Effector CD4-positive, alpha-beta T cell (primary cell): ENCODE data around the gene HAGHL.

Experiments used
- DNase-seq: peaks from one replicate; pipeline ENCODE4 v3.0.0-alpha.2; 2020

HAGHL gene

DNA sequence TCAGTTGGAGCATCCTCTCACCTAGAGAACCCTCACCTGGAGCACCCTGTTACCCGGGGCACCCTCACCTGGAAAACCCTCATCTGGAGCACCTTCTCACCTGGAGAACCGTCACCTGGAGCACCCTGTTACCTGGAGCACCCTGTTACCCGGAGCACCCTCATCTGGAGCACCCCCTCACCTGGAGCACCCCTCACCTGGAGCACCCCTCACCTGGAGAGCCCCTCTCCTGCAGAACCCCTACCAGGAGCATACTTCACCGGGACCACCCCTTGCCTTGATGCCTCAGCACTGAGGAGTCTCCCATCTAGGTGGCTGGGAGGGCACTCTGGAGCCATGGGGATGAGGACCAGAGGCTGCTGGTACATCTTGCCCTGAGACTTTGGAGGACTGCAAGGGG, 17.9 kb upstream of the HAGHL start:
- DNase-seq: no peak

DNA sequence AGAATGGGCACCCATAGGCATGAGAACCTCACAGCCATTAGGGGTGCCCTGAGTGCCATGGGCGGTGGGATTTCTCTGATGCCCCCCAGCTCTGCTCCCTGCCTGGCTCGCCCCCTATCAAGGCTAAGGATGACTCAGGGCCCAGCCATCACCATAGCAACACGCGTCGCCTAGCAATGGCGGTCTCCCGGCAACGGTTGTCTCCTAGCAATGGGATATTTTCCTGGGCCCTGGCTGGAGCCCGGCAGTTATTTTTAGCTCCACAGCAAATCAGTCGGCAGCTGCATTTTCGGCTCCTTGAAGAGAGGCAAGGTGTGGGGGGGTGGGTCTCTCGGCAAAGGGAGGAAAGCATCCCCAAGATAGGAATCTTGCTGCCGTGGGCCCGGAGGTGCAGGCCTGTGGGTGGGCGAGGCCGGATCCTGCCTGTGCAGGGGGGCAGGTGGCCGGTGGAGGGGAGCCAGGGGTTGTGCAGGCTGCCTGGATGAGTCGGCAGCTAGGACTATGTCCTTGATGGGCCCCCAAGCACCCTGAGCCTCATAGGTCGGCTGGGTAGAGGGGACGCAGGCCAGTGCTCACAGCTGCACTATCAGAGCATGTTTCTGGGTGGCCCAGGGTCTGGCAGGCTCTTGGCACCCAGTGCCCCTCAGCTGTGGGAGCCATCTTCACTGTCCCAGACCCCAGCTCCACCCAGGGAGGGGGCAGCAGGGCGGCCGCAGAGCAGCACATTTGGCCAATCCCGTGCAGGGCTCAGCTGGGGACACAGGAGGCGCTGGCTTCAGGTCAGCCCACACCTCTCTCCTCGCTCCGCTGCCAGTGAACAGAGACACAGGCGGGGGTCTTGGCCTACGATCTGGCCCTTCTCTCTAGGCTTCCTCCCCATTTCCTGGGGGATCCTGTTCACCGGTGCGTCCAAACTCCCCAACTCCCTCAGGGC, 17.1 kb upstream of the HAGHL start:
- DNase-seq: no peak

DNA sequence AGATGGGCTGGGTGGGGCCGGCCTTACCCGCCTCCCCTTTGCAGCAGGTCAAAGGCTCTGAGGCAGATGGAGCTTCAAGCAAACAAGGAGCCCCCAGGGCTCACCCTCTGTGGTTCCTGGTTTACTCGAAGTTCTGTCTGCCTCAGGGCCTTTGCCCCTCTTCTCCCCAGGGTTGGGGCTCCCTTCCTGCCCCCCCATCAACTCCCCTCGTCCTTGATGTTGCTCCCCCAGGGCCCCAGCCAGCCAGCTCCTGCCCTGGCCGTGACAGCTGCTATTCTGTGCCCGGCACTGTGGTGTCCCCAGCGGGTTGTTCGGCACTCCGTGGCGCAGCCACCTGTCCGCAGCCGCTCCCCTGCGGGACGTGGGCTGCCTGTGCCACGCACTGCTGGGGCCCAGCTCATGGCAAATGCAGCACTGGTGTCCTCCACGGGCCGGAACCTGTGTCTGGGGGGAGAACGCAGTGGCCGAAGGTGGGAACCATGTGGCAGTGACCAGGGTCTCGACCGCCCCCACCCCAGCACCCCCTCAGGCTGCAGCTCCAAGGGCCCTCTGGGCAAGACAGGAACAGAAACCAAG, 16.3 kb upstream of the HAGHL start:
- DNase-seq: no peak

DNA sequence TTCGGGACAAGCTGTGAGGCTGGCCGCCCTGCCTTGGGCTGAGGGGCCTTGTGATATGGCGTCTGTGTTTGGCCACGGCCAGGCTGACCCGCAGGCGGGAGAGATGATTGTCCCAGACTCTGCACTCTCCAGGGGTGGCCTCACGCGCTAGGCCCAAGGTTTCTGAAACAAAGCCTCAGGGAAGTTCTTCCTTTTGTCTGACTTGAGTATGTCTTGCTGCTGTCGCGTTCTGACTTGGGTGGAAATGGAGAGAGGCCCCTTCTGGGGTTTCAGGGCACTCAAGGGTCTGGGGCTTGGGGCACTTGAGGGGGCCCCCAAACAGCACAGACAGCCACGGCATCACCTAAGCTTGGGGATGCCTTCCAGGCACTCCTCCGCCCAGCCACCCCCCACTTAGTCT, 15.8 kb upstream of the HAGHL start:
- DNase-seq: no peak

DNA sequence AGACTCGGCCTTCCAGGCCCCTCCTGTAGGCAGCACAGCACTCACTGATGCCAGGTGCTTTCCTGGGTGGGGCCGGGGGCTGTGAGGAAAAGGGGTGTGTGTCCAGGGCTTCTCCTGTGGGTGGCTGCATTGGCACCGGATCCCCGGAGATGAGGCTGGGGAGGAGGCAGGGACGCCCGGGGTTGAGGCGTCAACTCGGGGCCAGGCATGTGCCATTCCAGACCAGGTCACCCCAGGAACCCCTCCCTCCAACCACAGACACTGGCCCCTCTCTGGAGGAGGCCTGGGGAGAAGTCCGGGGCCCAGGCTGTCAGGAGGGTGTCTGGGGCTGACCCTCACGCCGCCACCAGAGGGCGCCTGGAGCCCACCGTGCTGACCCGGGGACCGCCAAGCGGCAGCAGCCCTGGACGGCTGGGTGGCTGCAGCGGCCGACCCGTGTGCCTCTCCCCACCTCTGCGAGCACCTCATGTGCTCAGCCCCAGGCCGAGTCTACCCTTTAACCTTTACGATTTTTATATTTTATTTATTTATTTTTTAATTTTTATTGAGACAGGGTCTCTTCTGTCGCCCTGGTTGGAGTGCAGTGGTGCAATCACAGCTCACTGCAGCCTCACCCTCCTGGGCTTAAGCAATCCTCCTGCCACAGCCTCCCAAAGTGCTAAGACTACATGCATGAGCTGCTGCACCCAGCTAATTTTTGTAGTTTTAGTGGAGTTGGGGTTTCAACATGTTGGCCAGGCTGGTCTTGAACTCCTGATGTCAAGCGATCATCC, 15.2 kb upstream of the HAGHL start:
- DNase-seq: peak; percentile 78

DNA sequence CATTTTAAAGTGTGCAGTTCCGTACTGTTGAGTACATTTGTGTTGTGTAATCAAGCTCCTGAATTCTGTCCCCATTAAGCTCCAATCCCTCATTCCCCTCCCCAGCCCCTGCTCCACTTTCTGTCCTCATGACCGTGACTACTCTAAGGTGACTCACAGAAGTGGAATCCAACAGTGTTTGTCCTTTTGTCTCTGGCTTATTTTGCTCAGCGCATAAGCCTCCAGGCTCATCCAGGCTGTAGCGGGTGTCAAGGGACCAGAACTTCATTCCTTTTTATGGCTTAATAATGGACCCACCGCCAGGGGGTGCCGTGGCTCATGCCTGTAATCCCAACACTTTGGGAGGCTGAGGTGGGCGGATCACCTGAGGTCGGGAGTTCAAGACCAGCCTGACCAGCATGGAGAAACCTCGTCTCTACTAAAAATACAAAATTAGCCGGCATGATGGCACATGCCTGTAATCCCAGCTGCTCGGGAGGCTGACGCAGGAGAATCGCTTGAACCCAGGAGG, 14.1 kb upstream of the HAGHL start:
- DNase-seq: peak; percentile 38

DNA sequence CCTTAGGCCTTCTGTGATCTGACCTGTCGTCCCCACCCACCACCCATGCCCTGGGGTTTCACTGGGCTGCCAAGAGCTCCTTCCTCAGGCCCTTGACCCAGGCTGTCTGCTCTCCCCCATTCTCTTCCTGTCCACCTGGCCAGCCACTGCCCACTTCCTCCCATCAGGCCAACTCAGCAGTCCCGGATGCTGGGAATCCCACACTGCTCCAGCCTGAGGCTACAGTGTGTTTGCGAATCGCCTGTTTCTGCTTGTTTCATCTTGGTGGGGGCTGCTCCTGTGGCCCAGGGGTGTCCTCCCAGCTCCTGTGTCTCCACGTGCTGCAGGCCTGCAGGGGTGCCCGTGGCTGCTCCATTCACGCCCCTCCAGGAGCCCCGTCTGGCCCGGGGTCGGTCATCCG, 12.8 kb upstream of the HAGHL start:
- no peak for DNase-seq

DNA sequence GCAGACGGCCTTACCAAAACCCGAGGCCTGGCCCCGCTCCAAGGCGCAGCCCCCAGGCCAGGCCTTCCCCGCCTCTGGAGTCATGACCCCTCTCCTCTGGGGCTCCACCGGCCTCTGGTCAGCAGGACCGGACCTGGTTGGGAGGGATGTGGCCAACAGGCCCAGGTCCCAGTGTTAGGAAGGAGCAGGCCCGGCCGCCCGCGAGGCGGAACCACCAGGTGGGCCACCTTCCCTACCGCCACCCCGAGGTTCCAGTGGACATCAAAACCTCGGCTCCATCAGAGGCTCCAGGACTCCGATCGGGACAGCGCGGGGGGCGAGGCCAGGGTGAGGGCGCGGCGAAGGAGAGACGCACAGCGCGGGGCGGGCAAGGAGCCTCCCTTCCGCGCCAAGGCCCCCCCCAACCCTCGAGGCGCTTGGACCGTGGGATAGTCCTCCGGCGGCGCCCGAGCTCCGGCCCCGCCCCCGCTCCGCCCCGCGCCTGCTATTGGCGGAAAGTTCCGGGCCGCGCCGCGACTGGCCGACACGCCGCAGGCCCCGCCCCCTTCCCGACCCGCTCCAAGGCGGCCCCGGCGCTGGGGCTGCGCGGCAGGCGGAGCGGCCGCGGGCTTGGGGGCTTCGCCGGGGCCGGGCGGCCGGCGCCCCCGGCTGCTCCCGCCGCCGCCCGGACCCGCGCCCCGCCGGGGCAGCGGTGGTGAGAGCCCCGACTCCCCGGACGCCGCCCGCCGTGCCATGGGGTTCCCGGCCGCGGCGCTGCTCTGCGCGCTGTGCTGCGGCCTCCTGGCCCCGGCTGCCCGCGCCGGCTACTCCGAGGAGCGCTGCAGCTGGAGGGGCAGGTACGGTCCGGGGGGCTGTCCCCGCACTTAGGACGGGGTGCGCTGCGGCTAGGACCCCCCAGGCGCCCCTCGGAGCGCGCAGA, 12.1 kb upstream of the HAGHL start, which contains the start of gene METRN:
TSS of gene METRN (plus strand) at position 561 of the 919 bp plus-strand sequence. CDS start at position 733, 172 bp downstream.
- peak; percentile 83 for DNase-seq

DNA sequence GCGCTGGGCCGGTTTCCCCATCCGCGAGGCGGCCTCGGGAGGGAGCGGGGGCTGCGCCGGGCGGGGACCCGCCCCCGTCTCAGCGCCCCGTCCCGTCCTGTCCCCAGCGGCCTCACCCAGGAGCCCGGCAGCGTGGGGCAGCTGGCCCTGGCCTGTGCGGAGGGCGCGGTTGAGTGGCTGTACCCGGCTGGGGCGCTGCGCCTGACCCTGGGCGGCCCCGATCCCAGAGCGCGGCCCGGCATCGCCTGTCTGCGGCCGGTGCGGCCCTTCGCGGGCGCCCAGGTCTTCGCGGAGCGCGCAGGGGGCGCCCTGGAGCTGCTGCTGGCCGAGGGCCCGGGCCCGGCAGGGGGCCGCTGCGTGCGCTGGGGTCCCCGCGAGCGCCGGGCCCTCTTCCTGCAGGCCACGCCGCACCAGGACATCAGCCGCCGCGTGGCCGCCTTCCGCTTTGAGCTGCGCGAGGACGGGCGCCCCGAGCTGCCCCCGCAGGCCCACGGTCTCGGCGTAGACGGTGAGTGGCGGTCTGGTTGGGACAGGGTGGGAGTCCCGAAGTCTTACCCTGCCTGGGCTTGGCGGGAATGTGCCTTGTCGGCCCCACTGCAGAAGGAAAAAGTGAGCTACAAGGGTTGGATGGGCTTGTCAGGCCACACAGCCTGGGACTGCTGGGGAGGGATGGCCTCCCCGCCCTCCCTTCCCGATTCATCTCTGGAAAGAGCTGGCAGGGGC, 11.3 kb upstream of the HAGHL start:
- DNase-seq: no peak

DNA sequence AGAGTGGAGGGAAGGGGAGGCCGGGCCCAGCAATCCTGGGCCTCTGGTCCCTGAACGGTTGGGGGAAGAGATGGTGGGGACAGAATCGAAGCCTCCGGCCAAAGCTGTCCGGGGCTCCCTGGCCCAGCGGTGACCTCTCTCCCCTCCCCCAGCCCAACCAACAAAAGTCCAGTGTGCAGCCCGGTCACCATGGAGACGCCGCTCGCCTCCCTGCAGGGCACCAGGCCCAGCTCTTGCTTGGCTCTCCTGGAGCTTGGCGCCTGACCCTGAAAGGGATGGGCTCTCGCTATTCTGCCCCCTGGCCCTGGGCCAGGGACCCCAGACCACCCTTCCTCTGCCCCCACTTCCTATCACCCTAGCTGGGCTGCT, 10.7 kb upstream of the HAGHL start:
- no peak for DNase-seq

DNA sequence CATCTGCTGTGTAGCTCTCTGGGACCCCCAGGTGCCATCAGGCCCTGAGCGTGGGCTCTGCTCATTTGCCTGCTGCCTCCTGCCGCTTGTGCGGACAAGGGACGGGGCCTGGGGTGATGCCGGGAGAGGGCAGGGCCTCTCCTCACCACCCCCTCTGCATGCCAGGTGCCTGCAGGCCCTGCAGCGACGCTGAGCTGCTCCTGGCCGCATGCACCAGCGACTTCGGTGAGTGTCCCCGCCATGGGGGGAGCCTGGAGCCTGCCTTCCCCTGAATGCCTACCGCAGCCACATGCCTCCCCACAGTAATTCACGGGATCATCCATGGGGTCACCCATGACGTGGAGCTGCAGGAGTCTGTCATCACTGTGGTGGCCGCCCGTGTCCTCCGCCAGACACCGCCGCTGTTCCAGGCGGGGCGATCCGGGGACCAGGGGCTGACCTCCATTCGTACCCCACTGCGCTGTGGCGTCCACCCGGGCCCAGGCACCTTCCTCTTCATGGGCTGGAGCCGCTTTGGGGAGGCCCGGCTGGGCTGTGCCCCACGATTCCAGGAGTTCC, 10.1 kb upstream of the HAGHL start:
- DNase-seq: no peak

DNA sequence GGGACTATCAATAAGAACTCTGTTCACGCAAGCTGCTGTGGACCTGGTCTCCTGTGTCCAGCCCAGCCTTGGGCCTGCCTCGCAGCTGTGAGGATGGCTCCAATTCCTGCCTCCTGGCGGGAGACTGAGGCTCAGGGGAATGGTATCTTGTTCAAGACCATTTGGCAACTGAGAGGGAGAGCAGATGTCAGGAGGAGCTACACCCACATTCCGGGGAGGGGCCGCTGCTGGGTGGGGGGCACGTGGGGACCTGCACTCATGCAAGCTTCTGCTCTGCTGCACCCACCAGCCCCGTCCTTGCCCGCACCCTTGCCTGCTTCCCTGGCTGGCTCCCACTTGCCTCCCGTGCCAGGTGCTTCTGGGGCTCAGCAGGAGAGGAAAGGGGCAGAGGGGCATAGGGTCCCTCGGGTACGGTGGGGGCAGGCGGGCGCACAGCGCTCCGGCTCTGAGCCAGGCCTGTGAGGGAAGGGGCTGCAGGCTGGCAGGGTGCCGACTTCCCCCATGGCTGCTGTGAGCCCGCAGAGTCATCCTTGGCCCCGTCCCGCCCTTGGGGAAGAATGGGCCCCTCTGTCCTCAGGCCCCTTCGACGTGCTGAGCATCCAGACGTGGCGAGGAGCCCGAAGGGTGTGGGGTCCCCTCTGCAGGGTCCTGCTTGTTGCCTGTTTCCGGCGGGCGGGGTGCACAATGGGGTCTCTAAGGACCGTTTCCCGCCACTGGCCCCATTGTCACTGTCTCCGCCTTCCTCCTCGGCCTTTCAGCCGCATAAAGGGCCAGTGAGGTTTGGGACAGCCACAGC, 9.3 kb upstream of the HAGHL start:
- no peak for DNase-seq

DNA sequence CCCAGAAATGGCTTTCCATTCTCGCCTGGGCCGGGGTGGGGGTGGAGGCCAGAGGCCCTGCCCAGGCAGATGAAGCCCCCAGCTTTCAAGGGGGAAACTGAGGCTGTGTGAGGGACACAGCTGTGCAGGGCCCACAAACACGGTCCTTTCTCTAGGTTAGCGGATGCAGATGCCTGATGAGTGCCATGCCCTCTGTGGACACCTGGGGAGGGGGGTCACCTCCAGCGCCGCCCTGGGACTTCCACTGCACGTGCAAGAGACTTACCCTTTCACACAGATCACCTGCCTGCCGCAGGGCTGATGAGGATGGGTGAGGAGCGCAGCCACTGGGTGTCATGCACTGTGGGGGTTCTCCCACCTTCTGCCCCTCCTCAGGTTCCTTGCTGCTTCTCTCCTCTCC, 8.5 kb upstream of the HAGHL start:
- no peak for DNase-seq

DNA sequence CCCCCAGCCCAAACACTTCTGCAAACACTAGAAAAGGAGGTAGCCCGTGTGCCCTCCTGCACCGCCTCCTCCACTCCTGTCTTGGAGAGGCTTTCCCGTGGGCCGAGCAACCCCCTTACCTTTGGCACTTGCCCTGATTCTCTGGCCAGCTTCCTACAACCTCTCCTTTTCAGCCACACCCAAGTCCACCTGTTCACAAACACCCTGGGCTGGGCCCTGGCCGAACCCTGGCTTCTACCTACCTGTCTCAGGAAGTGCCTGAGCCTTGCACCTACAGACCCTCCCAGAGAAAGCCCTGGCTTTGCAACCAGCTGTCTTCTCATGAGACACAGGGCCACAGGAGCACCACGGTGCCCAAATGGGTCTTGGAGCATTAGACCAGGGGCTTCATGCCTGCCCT, 8.0 kb upstream of the HAGHL start:
- DNase-seq: no peak

DNA sequence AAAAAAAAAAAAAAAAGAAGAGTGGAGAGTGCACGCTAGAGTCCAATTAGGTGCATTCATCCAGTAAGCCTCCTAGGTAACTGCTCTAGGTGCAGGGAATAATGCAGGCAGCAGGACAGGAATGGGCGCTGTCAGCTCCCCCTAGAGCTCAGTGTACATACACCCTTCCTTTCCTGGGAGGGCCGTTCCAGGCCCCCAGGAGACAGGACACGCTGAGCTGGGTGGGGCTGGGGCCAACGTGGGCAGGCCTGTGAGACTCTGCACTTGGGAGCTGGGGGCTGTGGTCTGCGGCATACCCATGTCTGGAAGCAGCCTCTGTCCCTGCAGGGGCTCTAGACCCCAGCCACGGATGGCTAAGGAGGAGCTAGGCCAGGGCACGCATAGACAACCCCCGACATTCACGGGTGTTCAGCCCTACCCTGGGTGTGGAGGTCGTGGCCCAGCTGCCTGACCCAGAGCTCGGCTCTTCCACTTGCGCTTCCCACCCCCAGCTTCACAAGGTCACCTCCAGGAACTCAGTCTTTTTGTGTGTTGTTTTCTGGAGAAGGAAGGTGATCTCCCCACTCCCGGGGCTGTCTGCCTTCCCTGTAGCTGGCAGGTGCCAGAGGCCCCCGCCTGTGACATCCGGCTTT, 7.0 kb upstream of the HAGHL start:
- DNase-seq: no peak

DNA sequence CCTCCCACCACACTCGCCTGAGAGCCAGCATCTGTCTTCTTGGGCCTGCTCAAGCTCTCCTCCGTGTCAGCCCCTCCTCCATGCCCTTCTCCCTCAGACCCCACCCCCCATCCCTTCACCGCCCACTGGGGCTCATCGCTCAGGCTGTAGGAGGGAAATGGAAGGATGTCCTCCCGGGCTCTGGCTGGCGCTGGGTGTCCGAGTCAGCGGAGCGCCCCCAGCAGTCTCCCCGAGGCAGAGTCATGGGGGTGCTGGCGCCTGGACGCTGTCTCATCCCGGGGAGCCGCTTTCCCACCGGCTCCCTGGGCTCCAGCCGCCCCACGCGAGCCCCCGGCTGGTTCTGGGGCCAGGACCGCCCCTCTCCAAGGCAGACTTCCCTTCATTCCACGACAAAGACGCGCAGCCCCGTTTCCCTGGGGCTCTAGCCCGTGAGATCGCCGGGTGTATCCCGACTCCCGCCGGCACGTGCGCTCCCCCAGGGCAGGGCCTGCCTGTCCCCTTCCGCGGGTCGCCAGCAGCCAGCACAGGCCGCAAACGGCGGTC, 6.4 kb upstream of the HAGHL start:
- DNase-seq: no peak

DNA sequence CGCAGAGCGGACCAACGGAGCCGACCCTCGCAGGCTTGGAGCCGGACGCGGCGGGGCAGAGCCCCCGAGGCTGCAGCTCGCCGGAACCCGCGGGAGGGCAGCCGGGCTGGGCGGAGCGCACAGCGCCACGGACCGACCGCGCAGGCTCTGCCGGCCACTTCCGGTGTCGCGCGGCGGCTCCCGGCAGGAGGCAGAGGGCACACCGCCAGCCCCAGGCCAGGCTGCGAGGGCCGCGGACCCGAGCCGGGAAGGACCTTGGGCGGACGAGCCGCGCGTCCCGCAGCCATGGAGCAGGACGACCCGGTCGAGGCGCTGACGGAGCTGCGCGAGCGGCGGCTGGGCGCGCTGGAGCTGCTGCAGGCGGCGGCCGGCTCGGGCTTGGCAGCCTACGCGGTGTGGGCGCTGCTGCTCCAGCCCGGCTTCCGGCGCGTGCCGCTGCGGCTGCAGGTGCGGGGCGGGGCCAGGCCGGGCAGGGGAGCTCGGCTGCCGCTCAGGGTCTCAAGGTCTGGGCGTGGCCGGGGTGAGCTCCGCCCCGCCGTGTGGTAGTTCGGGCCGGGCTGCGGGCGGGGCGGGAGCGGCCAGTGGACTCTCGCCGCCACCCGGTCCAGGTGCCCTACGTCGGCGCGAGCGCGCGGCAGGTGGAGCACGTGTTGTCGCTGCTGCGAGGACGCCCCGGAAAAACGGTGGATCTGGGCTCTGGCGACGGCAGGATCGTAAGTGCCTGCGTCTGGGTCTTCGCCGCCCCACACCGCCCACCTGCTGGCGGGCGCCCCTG, 5.7 kb upstream of the HAGHL start, which contains the start of gene ANTKMT:
TSS of gene ANTKMT (plus strand) at position 157 of the 775 bp plus-strand sequence. CDS start at position 286, 129 bp downstream.
- DNase-seq: peak; percentile 58

DNA sequence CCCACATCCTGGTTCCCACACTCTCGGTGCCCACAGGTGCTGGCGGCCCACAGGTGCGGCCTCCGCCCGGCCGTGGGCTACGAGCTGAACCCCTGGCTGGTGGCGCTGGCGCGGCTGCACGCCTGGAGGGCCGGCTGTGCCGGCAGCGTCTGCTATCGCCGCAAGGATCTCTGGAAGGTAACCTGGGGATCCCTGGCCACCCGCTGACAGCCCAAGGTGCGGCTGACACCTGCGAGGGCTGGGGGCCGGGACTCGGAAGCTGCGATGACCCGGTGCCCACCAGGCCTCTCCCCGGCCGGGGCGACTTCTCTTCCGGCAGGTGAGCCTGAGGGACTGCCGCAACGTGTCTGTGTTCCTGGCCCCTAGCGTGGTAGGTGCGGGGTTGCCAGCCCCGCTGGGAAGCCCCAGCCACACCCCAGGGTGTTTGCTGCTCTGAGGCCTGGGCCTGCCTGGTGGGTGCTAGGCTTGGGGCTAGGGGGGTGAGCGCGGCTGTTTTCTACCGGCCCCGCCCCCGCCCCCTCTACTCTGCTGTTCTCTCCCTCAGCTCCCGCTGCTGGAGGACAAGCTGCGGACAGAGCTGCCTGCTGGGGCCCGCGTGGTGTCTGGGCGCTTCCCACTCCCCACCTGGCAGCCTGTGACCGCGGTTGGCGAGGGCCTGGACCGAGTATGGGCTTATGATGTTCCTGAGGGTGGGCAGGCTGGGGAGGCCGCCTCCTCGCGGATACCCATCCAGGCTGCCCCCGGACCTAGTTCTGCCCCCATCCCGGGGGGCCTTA, 5.0 kb upstream of the HAGHL start:
- DNase-seq: no peak
